HEK293 (cell line): ENCODE measurements around the gene LMLN.
"Not testable (repeated sequence)": the region's sequence is repeated elsewhere in the genome, so short reads cannot be mapped to it uniquely, and the experiment has no call there.

ENCODE experiments used
- CTCF ChIA-PET: fragments of 350-600 bp; formaldehyde crosslinking; extraction: SDS; loops from one replicate; lab custom pipeline; 2021; ENCODE audit warnings: antibody characterized with exemption; lab: Yijun Ruan, JAX
- POLR2A ChIA-PET: fragments of 300-600 bp; formaldehyde crosslinking; extraction: SDS; loops from one replicate; lab custom pipeline; 2020; ENCODE audit warnings: antibody characterized with exemption, inconsistent platforms; lab: Yijun Ruan, JAX
- H3K27ac ChIP-seq: fragments of 200-500 bp; sonication (Bioruptor generic); 2 replicates; pipeline ENCODE4 v1.5.1; 2014; ENCODE audit warnings: low read depth, low read length, control low read depth, inconsistent platforms; ENCODE audit errors: extremely low read depth
- H3K36me3 ChIP-seq, 2 experiments: fragments of 200-500 bp in 1 of 2; sonication (Bioruptor generic) in 1 of 2; 1 replicate in 1 of 2; 2 replicates in 1 of 2; pipeline ENCODE4 v1.5.1; 2014 to 2017; ENCODE audit warnings: inconsistent platforms in 2 of 2, low read length in 2 of 2; ENCODE audit not compliant: control insufficient read depth in 2 of 2, insufficient read depth in 1 of 2
- H3K4me1 ChIP-seq: fragments of 200-500 bp; sonication (Bioruptor generic); 2 replicates; pipeline ENCODE4 v1.5.1; 2014; ENCODE audit warnings: mild to moderate bottlenecking, low read length, inconsistent platforms; ENCODE audit not compliant: control insufficient read depth, insufficient read depth
- H3K4me3 ChIP-seq: 2 replicates; pipeline ENCODE4 v1.5.1; 2011; ENCODE audit warnings: low read depth, mild to moderate bottlenecking, control low read depth, low read length, moderate library complexity
- H3K9me3 ChIP-seq: fragments of 200-500 bp; sonication (Bioruptor generic); 2 replicates; pipeline ENCODE4 v1.5.1; 2014; ENCODE audit warnings: low read depth, low read length, inconsistent platforms; ENCODE audit not compliant: control insufficient read depth, insufficient read depth
- FEZF1 ChIP-seq: fragments of 450-650 bp; formaldehyde crosslinking; IDR thresholded peaks from 2 replicates; pipeline ENCODE4 v1.5.1; 2016; ENCODE audit warnings: missing biosample characterization, missing genetic modification characterization
- HOXA7 ChIP-seq: sonication (generic); formaldehyde crosslinking; IDR thresholded peaks from 2 replicates; pipeline ENCODE4 v1.8.1; 2022; ENCODE audit warnings: missing genetic modification reagents, borderline replicate concordance
- KLF1 ChIP-seq: fragments of 450-650 bp; formaldehyde crosslinking; IDR thresholded peaks from 2 replicates; pipeline ENCODE4 v1.5.1; 2016; ENCODE audit warnings: missing biosample characterization, missing genetic modification characterization
- PRDM4 ChIP-seq: fragments of 450-650 bp; formaldehyde crosslinking; IDR thresholded peaks from 2 replicates; pipeline ENCODE4 v1.5.1; 2017; ENCODE audit warnings: missing biosample characterization, missing genetic modification characterization
- SP2 ChIP-seq: fragments of 450-650 bp; formaldehyde crosslinking; IDR thresholded peaks from 2 replicates; pipeline ENCODE4 v1.5.1; 2016; ENCODE audit warnings: missing biosample characterization, missing genetic modification characterization
- ZFP3 ChIP-seq: fragments of 450-650 bp; formaldehyde crosslinking; IDR thresholded peaks from 2 replicates; pipeline ENCODE4 v1.5.1; 2016; ENCODE audit warnings: low read depth, missing biosample characterization, missing genetic modification characterization
- ZNF121 ChIP-seq: fragments of 450-650 bp; formaldehyde crosslinking; IDR thresholded peaks from 2 replicates; pipeline ENCODE4 v1.5.1; 2016; ENCODE audit warnings: missing biosample characterization, missing genetic modification characterization
- ZNF202 ChIP-seq: fragments of 450-650 bp; formaldehyde crosslinking; IDR thresholded peaks from 2 replicates; pipeline ENCODE4 v1.5.1; 2016; ENCODE audit warnings: missing biosample characterization, missing genetic modification characterization, borderline replicate concordance
- ZNF311 ChIP-seq: fragments of 450-650 bp; formaldehyde crosslinking; IDR thresholded peaks from 2 replicates; pipeline ENCODE4 v1.5.1; 2017; ENCODE audit warnings: missing biosample characterization, missing genetic modification characterization, borderline replicate concordance
- ZNF449 ChIP-seq: fragments of 450-650 bp; formaldehyde crosslinking; IDR thresholded peaks from 2 replicates; pipeline ENCODE4 v1.5.1; 2017; ENCODE audit warnings: missing biosample characterization, mild to moderate bottlenecking, missing genetic modification characterization, moderate library complexity
- ZNF510 ChIP-seq: fragments of 450-650 bp; formaldehyde crosslinking; IDR thresholded peaks from 2 replicates; pipeline ENCODE4 v1.5.1; 2018; ENCODE audit warnings: mild to moderate bottlenecking, missing genetic modification characterization, missing biosample characterization; ENCODE audit not compliant: insufficient replicate concordance
- ZNF513 ChIP-seq: fragments of 450-650 bp; IDR thresholded peaks from 2 replicates; pipeline ENCODE4 v1.5.1; 2018; ENCODE audit warnings: missing biosample characterization, missing genetic modification characterization
- ZNF660 ChIP-seq: fragments of 450-650 bp; IDR thresholded peaks from 2 replicates; pipeline ENCODE4 v1.5.1; 2018; ENCODE audit warnings: missing biosample characterization, mild to moderate bottlenecking, missing genetic modification characterization
- ZSCAN30 ChIP-seq: fragments of 450-650 bp; IDR thresholded peaks from 2 replicates; pipeline ENCODE4 v1.5.1; 2018; ENCODE audit warnings: missing biosample characterization, mild to moderate bottlenecking, missing genetic modification characterization, moderate library complexity

The LMLN gene

GRCh38 chr3:197955892-197956477 is 4.0 kb upstream of the LMLN start:
- Histone ChIP-seq H3K9me3 (no peaks in the 10 kb centered on the region), H3K27ac (no peak overlapping the region), H3K4me1 (no peaks in the 10 kb centered on the region), H3K36me3 (peaks cover 41 to 57% of the 10 kb centered on the region in 2 experiments), H3K4me3 (no peak overlapping the region)
- no peak for TF ChIP-seq ZNF449 (tag by site-specific recombination)
- POLR2A ChIA-PET: interaction anchor here (0.7 kb wide), 1 partner anchor 57 kb away, joined by 4 read pairs; no protein-coding TSS in a partner anchor
- CTCF ChIA-PET: interaction anchor here (0.6 kb wide), 1 partner anchor 1088 kb away, joined by 3 read pairs; no protein-coding TSS in a partner anchor

GRCh38 chr3:197956626-197956988 is 3.4 kb upstream of the LMLN start:
- POLR2A ChIA-PET: interaction anchor here (0.7 kb wide), 2 partner anchors 58 to 1216 kb away, joined by 4 read pairs; no protein-coding TSS in a partner anchor

GRCh38 chr3:197957790-197958133 is 2.3 kb upstream of the LMLN start:
- no peaks in the 10 kb centered on the region for H3K4me1 ChIP-seq
- TF ChIP-seq ZFP3: no peak
- TF ChIP-seq FEZF1 (tag by site-specific recombination): 0 out of 2 replicates have a peak, but pooled peaks have one; percentile 5
- TF ChIP-seq, all 188 proteins: peak for 1
- Histone ChIP-seq H3K4me3 (no peak overlapping the region), H3K27ac (no peak overlapping the region; the same call in 1 of the 2 replicates), H3K9me3 (no peaks in the 10 kb centered on the region), H3K36me3 (peaks cover 25 to 39% of the 10 kb centered on the region in 2 experiments)
- ChIA-PET POLR2A (interaction anchor here (1.4 kb wide), 1 partner anchor 8 kb away, joined by 3 read pairs; the partner anchor contains the start of gene RPL35A), CTCF (no interaction called here)

More at GRCh38 chr3:197956626-197956988, 3.4 kb upstream of the LMLN start:
- no peaks in the 10 kb centered on the region for H3K9me3 ChIP-seq
- no peak overlapping the region for H3K4me3 ChIP-seq
- H3K36me3 ChIP-seq: peaks cover 36 to 51% of the 10 kb centered on the region in 2 experiments
- no peak overlapping the region for H3K27ac ChIP-seq
- H3K4me1 ChIP-seq: no peaks in the 10 kb centered on the region
- TF ChIP-seq ZSCAN30 (tag by site-specific recombination) (peak; percentile 67; the same call in 1 of the 2 replicates), HOXA7 (CRISPR knock-in tag) (no peak), ZNF202 (tag by site-specific recombination) (0 out of 2 replicates have a peak, but pooled peaks have one; percentile 37), ZNF513 (no peak), ZNF121 (tag by site-specific recombination) (peak; percentile 71)
- TF ChIP-seq, all 188 proteins: peak for 3
- CTCF ChIA-PET: interaction anchor here (0.6 kb wide), 1 partner anchor 1089 kb away, joined by 3 read pairs; no protein-coding TSS in a partner anchor

- POLR2A ChIA-PET: interaction anchor here (1.4 kb wide), 1 partner anchor 9 kb away, joined by 3 read pairs; the partner anchor contains the start of gene RPL35A
These were observed 1.7 kb upstream of the LMLN start for GRCh38 chr3:197958346-197958745.

GRCh38 chr3:197958848-197959247 is 1.2 kb upstream of the LMLN start:
- not testable (repeated sequence) for H3K27ac ChIP-seq, H3K4me3 ChIP-seq, H3K9me3 ChIP-seq, H3K4me1 ChIP-seq
- POLR2A ChIA-PET: interaction anchor here (0.5 to 1.4 kb wide), 2 partner anchors 9 to 108 kb away, joined by 3 read pairs; partner anchors contain the start of gene RPL35A
- CTCF ChIA-PET: interaction anchor here (1.0 kb wide), 1 partner anchor 9 kb away, joined by 4 read pairs; no protein-coding TSS in a partner anchor
- H3K36me3 ChIP-seq: peaks cover 14 to 28% of the 10 kb centered on the region in 2 experiments
- TF ChIP-seq KLF1 (tag by site-specific recombination): peak; percentile 34; the same call in 1 of the 2 replicates
- TF ChIP-seq PRDM4 (tag by site-specific recombination): peak; percentile 84; the same call in 1 of the 2 replicates
- peak; percentile 41; the same call in 1 of the 2 replicates for TF ChIP-seq SP2 (tag by site-specific recombination)

More at GRCh38 chr3:197958346-197958745, 1.7 kb upstream of the LMLN start:
- peaks cover 19 to 33% of the 10 kb centered on the region in 2 experiments for H3K36me3 ChIP-seq
- H3K9me3 ChIP-seq: no peaks in the 10 kb centered on the region
- H3K4me1 ChIP-seq: no peaks in the 10 kb centered on the region
- no peak overlapping the region for H3K27ac ChIP-seq
- no peak overlapping the region for H3K4me3 ChIP-seq
- CTCF ChIA-PET: no interaction called here
- TF ChIP-seq ZNF660 (tag by site-specific recombination) (peak; percentile 87), ZNF510 (tag by site-specific recombination) (peak; percentile 98), ZNF311 (tag by site-specific recombination) (no peak)
